HG03108 (cell line): ENCODE results near the gene KIAA1549.

Experiments used
- ATAC-seq: cut with Tn5 transposase; IDR thresholded peaks from one replicate; pipeline ENCODE4 v1.9.1; 2021; ENCODE audit warnings: moderate library complexity; ENCODE audit not compliant: unreplicated experiment

Gene KIAA1549

DNA sequence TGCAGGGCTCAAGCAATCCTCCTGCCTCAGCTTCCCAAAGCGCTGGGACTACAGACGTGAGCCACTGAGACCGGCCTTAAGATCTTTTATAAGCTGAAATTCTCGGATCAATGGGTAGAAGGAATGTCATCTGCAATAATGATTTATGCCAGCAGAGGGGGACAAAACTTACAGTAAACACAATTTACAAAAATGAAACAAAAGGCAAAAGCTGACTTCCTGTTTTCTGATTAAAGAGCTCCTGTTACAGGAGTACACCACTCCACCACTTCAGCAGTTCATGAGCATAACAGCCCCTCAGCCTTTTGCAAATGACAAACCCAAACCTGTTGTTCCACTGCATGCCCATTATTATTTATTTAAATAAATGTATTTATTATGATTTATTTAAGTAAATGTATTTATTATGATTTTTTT lies 94.7 kb downstream of the KIAA1549 start:
- ATAC-seq, result peak; percentile 73

DNA sequence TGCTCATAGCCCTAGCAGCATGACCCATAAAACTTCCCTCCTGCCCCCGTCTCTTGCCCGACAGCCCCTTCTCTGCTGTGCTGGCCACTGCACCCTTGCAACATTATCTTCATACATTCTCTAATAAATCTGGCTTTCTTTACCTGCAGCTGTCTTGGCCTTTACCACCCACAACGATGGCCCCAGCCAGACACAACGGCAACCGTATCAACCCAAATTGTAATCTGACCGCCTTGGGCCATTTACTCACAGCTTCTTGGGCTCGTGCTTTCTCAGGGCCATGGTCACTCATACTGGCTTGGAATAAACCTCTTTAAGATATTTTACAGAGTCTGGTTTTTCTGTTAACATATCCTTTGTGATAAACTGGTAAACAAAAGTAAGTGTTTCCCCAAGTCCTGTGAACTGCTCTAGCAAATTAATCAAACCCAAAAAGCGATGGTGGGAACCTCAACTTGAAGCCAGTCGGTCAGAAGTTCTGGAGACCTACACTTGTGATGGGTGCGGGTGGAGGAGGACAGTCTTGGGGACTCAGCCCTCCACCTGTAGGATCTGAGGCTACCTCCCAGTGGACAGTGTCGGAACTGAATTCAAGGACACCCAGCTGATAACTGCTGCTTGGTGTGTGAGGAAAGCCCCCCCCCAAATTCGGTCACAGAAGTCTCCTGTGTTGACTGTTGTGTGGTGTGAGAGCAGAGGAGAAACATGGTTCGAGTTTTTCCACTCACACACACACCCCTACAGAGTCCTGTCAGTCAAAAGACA lies 95.6 kb downstream of the KIAA1549 start:
- ATAC-seq, result no peak

- no peak for ATAC-seq
These were observed 98.9 kb downstream of the KIAA1549 start for GRCh38 chr7:138882249-138882648.

DNA sequence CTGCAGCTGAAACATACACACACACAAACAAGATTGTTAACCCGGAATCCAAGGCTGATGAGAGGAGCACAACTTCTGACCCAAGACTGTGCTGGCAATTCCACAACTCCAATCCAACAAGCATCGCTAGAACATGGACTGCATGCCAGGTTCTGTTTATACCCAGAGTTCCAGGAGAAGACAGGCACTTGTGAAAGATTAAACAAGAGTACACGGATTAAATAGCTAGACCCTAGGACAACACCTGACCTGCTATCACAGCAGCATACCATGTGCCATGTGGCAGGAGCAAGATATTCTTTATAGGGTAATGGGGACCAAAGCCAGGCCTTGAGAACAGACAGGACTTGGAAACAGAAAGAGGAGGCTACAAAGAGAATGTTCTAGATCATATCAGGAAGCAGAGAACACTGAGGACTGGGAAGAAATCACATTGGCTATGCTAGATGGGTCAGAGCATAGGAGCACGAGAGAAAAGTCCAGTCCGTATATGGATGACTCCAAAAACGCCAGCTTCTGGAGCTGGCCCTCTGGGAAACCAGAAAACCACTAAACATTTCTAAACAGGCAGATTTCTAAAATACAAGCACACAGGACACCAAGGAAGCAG lies 99.5 kb downstream of the KIAA1549 start:
- ATAC-seq, result no peak

DNA sequence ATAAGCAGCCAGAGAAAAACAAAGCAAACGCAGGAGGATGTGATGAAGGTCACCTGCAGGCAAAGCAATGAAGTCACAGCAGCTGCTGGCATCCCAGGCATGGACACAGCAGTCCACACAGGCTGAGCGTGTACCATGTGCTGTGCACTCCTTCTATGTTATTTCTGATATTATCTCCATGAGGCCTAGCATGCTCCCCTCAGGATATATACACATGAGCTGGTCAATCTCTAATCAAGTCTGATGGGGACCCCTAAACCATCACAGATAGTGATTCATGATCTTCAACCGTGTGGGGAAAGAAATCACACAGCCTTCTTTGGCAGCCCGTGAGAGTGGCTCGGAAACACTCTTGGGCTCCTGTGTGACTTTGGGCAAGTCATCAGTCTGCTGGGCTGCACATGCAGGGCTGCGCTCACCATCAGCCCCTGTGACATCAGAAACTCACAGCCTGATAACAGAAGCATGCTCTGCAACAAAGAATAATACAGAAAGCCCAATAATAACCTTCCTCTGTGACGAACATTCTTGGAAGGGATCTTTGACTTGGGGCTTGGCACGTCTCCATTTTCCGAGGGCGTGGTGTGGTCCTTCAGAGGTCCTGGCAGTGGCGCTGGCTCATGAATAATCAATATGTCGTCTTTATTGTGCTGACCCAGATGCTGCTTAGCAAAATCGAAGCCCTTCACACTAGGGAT lies 100.2 kb downstream of the KIAA1549 start:
- ATAC-seq, result no peak

GRCh38 chr7:138879356-138879755 lies 101.8 kb downstream of the KIAA1549 start:
- ATAC-seq, result no peak

- no peak for ATAC-seq
These were observed 102.3 kb downstream of the KIAA1549 start for GRCh38 chr7:138878856-138879255.

DNA sequence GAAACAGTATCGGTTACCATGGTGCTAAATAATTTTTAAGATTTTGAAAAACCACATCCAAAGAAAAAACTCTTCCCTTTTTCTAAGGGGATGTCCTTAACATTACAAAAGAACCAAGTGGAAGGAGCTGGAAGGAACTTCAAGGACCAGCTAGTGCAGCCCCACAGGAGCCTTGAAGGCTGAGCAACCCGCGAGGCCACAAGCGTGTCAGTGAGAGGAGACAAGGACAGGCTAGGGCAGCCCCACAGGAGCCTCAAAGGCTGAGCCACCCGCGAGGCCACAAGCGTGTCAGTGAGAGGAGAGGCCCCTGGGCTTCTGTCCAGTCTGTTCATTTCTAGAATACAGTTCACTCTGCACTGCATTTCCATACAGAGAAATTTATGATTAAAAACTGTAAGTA lies 103.1 kb downstream of the KIAA1549 start:
- ATAC-seq, result no peak

GRCh38 chr7:138876326-138876725 lies 104.9 kb downstream of the KIAA1549 start:
- ATAC-seq, result no peak

- ATAC-seq, result no peak
These were observed 105.4 kb downstream of the KIAA1549 start for GRCh38 chr7:138875794-138876193.

GRCh38 chr7:138873220-138873892 lies 107.8 kb downstream of the KIAA1549 start:
- ATAC-seq, result no peak

GRCh38 chr7:138872576-138872975 lies 108.6 kb downstream of the KIAA1549 start:
- no peak for ATAC-seq

DNA sequence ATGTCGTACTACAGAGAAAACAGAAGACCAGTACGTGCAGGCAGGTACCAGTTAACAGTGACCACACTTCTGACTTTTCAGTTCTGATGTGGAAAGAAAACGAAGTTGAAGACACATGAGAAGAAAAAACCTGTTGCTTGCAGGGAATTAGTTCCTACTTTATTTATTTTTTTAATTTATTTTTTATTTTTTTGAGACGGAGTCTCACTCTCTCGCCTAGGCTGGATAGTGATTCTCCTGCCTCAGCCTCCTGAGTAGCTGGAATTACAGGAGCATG lies 109.4 kb downstream of the KIAA1549 start:
- no peak for ATAC-seq

DNA sequence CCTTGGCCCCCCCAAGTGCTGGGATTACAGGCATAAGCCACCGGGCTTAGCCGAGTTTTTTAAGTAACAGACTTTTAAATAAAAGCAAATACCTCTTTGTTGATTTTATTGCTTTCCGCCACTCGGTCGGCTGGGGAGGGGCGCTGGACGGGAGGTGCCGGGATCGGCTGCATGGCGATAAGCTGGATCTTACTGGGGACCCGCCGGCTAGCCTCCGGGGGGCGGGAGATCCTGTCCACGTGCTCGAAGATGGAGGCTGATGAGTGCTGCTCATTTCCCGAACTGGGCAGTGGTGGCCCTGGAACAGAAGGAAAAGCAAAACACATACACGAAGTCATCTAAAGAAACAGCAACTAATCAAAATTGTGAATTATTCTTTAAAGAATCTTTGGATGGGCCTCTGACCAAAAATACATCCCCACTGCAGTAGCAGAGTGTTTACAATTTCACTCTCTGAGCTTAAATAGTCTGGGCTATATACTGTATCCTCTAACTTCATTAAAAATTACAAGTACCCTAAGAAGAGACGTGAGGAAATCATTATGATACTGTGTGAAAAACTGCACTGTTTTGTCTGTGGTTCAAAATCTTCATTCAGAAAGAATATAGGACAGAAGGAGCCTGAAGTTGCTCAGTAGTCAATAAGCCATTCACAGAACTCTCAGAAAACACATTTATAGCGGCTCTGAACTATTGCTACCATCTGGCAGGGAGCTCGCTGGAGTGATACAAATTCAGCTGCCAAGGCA lies 110.0 kb downstream of the KIAA1549 start:
- ATAC-seq, result no peak

GRCh38 chr7:138869353-138869752 lies 111.8 kb downstream of the KIAA1549 start:
- no peak for ATAC-seq

GRCh38 chr7:138868711-138869110 lies 112.5 kb downstream of the KIAA1549 start:
- no peak for ATAC-seq

DNA sequence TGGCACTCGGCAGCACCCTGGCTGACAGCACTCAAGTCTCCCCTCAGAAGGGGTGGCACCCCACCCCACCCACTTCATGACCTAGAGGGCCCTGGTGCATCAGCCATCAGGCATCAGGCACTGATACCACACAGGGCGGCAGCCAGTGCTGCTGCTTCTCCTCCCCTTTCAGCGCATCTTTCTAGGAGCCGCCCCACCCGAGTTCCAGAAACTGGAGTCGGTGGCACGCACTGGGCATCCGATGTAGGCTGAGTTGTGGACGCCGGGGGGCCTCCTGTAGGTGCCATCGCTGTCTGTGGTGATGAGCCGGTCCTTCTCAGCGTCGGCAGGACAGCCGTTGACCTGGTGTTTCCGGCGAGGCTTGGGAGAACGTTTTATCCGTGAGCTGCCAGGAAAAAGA lies 113.4 kb downstream of the KIAA1549 start:
- no peak for ATAC-seq

DNA sequence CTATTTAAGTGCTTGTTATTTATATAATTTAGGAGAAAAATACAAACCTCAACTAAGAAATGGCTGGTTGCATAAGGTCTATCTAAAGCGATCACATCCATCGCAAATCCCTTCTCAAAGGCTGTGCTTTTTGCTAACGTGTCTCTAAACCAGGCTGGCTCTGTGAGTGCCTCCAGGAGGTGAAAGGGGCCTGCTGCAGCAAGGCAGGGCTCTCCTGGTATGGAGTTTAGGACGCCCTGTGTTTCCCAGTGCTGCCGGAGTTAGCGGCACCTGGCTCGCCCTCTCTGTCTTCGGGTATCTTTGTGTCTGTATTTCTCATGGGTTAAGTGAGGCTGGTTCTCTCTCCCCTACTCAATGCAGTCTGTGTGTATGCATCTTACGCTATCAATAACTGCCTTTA lies 114.8 kb downstream of the KIAA1549 start:
- no peak for ATAC-seq

- ATAC-seq, result no peak
These were observed 115.3 kb downstream of the KIAA1549 start for GRCh38 chr7:138865843-138866242.

DNA sequence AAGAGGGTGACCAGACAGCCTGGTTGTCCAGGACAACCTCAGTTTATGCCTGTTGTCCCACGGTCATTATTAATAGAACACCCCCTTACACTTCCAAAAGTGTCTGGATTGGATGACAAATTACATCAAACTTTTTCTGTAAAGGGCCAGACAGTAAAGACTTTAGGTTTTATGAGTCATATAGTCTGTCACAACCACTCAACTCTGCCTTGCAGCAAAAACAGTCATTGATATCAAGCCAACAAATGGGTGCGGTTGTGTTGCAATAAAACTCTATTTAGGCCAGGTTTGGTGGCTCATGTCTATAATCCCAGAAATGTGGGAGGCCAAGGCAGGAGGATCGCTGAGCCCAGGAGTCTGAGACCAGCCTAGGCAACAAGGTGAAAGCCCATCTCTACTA lies 116.5 kb downstream of the KIAA1549 start:
- ATAC-seq, result no peak

- ATAC-seq, result no peak
These were observed 117.3 kb downstream of the KIAA1549 start for GRCh38 chr7:138863931-138864330.
